OCI-LY1 (cell line): ENCODE data around the gene UGT1A10.

Experiments used
- H2AFZ ChIP-seq: fragments of 200-600 bp; sonication (generic), shearing (Covaris generic); 2 replicates; pipeline ENCODE4 v1.6.0; 2014; ENCODE audit warnings: antibody characterized with exemption, mild to moderate bottlenecking, low read length
- H3F3A ChIP-seq: fragments of 200-600 bp; sonication (generic), shearing (Covaris generic); 2 replicates; pipeline ENCODE4 v1.6.0; 2014; ENCODE audit warnings: mild to moderate bottlenecking, antibody characterized with exemption, low read length, moderate library complexity; ENCODE audit not compliant: insufficient read depth
- H3K27ac ChIP-seq: fragments of 200-600 bp; sonication (generic); 2 replicates; pipeline ENCODE4 v1.5.1; 2014; ENCODE audit warnings: low read length, mixed run types, mild to moderate bottlenecking, low read depth; ENCODE audit not compliant: poor library complexity, severe bottlenecking
- H3K27me3 ChIP-seq: fragments of 200-600 bp; sonication (generic); 2 replicates; pipeline ENCODE4 v1.6.0; 2014; ENCODE audit warnings: antibody characterized with exemption, mild to moderate bottlenecking, low read length, moderate library complexity; ENCODE audit not compliant: insufficient read depth
- H3K36me3 ChIP-seq: fragments of 200-600 bp; sonication (generic); 2 replicates; pipeline ENCODE4 v1.6.1; 2014; ENCODE audit warnings: mild to moderate bottlenecking, antibody characterized with exemption, low read length, moderate library complexity, mixed read lengths; ENCODE audit not compliant: insufficient read depth
- H3K4me1 ChIP-seq: fragments of 200-600 bp; sonication (generic); 2 replicates; pipeline ENCODE4 v1.5.1; 2014; ENCODE audit warnings: mild to moderate bottlenecking, low read length, moderate library complexity; ENCODE audit not compliant: insufficient read depth, severe bottlenecking
- H3K4me2 ChIP-seq: fragments of 200-600 bp; sonication (generic), shearing (Covaris generic); 2 replicates; pipeline ENCODE4 v1.6.1; 2014; ENCODE audit warnings: low read length
- H3K4me3 ChIP-seq: fragments of 200-600 bp; sonication (generic); 2 replicates; pipeline ENCODE4 v1.5.1; 2014; ENCODE audit warnings: low read length, low read depth, mild to moderate bottlenecking, mixed read lengths; ENCODE audit not compliant: poor library complexity, severe bottlenecking
- H3K79me2 ChIP-seq: fragments of 200-600 bp; shearing (Covaris generic); 2 replicates; pipeline ENCODE4 v1.6.1; 2016; ENCODE audit warnings: mixed run types, low read length, mixed read lengths; ENCODE audit not compliant: insufficient read depth
- H3K9ac ChIP-seq: fragments of 200-600 bp; sonication (generic), shearing (Covaris generic); 2 replicates; pipeline ENCODE4 v1.6.1; 2014; ENCODE audit warnings: mild to moderate bottlenecking, low read length, mixed read lengths
- H3K9me2 ChIP-seq: fragments of 200-600 bp; sonication (generic), shearing (Covaris generic); 2 replicates; pipeline ENCODE4 v1.6.1; 2014; ENCODE audit warnings: low read depth, mild to moderate bottlenecking, low read length, mixed read lengths
- H3K9me3 ChIP-seq: fragments of 200-600 bp; shearing (Covaris generic); 2 replicates; pipeline ENCODE4 v1.6.1; 2014; ENCODE audit warnings: low read length, mixed read lengths
- H4K20me1 ChIP-seq: fragments of 200-600 bp; sonication (generic), shearing (Covaris generic); 2 replicates; pipeline ENCODE4 v1.6.0; 2016; ENCODE audit warnings: mild to moderate bottlenecking, low read length; ENCODE audit not compliant: insufficient read depth
- CTCF ChIP-seq: fragments of 200-600 bp; sonication (generic), shearing (Covaris generic); IDR thresholded peaks from 2 replicates; pipeline ENCODE4 v1.5.1; 2017; ENCODE audit warnings: mild to moderate bottlenecking, antibody characterized with exemption, low read length, moderate library complexity, mixed read lengths
- EZH2 ChIP-seq: fragments of 200-600 bp; sonication (generic), shearing (Covaris generic); IDR thresholded peaks from 2 replicates; pipeline ENCODE4 v1.8.0; 2017; ENCODE audit warnings: borderline replicate concordance, mixed run types, mild to moderate bottlenecking, antibody characterized with exemption, low read length, moderate library complexity, mixed read lengths

The UGT1A10 gene

GRCh38 chr2:233789554-233789953 is 153.3 kb downstream of the UGT1A10 start:
- Histone ChIP-seq H3K4me2 (no peak overlapping the region), H3K27me3 (no peaks in the 10 kb centered on the region; the same call in 1 of the 2 replicates), H3K36me3 (no peaks in the 10 kb centered on the region), H3K9me3 (no peaks in the 10 kb centered on the region), H3K9ac (no peak overlapping the region), H3K79me2 (no peaks in the 10 kb centered on the region), H3K4me1 (peaks cover 21% of the 10 kb centered on the region), H3K27ac (no peak overlapping the region), H3F3A (no peaks in the 10 kb centered on the region), H3K9me2 (no peaks in the 10 kb centered on the region), H3K4me3 (no peak overlapping the region), H4K20me1 (no peaks in the 10 kb centered on the region), H2AFZ (no peak overlapping the region)
- TF ChIP-seq EZH2 = no peak
- no peak for TF ChIP-seq CTCF

GRCh38 chr2:233791151-233791882 is 155.1 kb downstream of the UGT1A10 start:
- H3K27ac ChIP-seq = no peak overlapping the region
- peaks cover 21% of the 10 kb centered on the region for H3K4me1 ChIP-seq
- no peaks in the 10 kb centered on the region for H3K79me2 ChIP-seq
- no peak overlapping the region for H3K4me2 ChIP-seq
- no peaks in the 10 kb centered on the region for H3K36me3 ChIP-seq
- no peak overlapping the region for H2AFZ ChIP-seq
- H3K27me3 ChIP-seq = no peaks in the 10 kb centered on the region; the same call in 1 of the 2 replicates
- H3K9ac ChIP-seq = no peak overlapping the region
- H3K9me3 ChIP-seq = no peaks in the 10 kb centered on the region
- no peak overlapping the region for H3K4me3 ChIP-seq
- no peak for TF ChIP-seq EZH2
- no peak for TF ChIP-seq CTCF
- H4K20me1 ChIP-seq = no peaks in the 10 kb centered on the region
- H3K9me2 ChIP-seq = no peaks in the 10 kb centered on the region
- H3F3A ChIP-seq = no peaks in the 10 kb centered on the region

- no peaks in the 10 kb centered on the region for H3F3A ChIP-seq
- H2AFZ ChIP-seq = no peak overlapping the region
- no peaks in the 10 kb centered on the region for H3K79me2 ChIP-seq
- no peak overlapping the region for H3K9ac ChIP-seq
- H4K20me1 ChIP-seq = no peaks in the 10 kb centered on the region
- H3K9me2 ChIP-seq = no peaks in the 10 kb centered on the region
- no peaks in the 10 kb centered on the region for H3K9me3 ChIP-seq
- no peaks in the 10 kb centered on the region for H3K36me3 ChIP-seq
- peaks cover 21% of the 10 kb centered on the region for H3K4me1 ChIP-seq
- peak overlapping the region; percentile 21 for H3K4me3 ChIP-seq
- TF ChIP-seq CTCF = no peak
- no peak for TF ChIP-seq EZH2
- peak overlapping the region; percentile 44 for H3K4me2 ChIP-seq
- H3K27me3 ChIP-seq = no peaks in the 10 kb centered on the region; the same call in 1 of the 2 replicates
- no peak overlapping the region for H3K27ac ChIP-seq
Measured at GRCh38 chr2:233791883-233792329, 155.7 kb downstream of the UGT1A10 start.
